ENCODE measurements around the gene ZNF81.

The ZNF81 gene

GRCh38 chrX:47902161-47902560 is 65.5 kb downstream of the ZNF81 start (continued):
- TF ChIP-seq CSRNP3 (CRISPR knock-in tag; IDR thresholded peaks at IDR 0.05), result no peak
- TF ChIP-seq SNAI2 (CRISPR knock-in tag; IDR thresholded peaks at IDR 0.05), result no peak
- TF ChIP-seq ARNTL (CRISPR knock-in tag; IDR thresholded peaks at IDR 0.05; ENCODE audit: borderline replicate concordance, low read depth), result no peak
- no peak for TF ChIP-seq CSDC2 (CRISPR knock-in tag; IDR thresholded peaks at IDR 0.05)
- no peak for TF ChIP-seq ZNF8 (CRISPR knock-in tag; IDR thresholded peaks at IDR 0.05)
- no peak for TF ChIP-seq ESRRG (CRISPR knock-in tag; IDR thresholded peaks at IDR 0.05)
- TF ChIP-seq ZC3H10 (CRISPR knock-in tag; IDR thresholded peaks at IDR 0.05), result no peak
- no peak for TF ChIP-seq TOX (CRISPR knock-in tag; IDR thresholded peaks at IDR 0.05; ENCODE audit: borderline replicate concordance)
- no peak for TF ChIP-seq GLIS3 (CRISPR knock-in tag; IDR thresholded peaks at IDR 0.05)
- TF ChIP-seq ZFP30 (CRISPR knock-in tag; IDR thresholded peaks at IDR 0.05), result no peak
- no peak for TF ChIP-seq BACH2 (CRISPR knock-in tag; IDR thresholded peaks at IDR 0.05; ENCODE audit: borderline replicate concordance)
- no peak for TF ChIP-seq ISL1 (CRISPR knock-in tag; IDR thresholded peaks at IDR 0.05)

DNA sequence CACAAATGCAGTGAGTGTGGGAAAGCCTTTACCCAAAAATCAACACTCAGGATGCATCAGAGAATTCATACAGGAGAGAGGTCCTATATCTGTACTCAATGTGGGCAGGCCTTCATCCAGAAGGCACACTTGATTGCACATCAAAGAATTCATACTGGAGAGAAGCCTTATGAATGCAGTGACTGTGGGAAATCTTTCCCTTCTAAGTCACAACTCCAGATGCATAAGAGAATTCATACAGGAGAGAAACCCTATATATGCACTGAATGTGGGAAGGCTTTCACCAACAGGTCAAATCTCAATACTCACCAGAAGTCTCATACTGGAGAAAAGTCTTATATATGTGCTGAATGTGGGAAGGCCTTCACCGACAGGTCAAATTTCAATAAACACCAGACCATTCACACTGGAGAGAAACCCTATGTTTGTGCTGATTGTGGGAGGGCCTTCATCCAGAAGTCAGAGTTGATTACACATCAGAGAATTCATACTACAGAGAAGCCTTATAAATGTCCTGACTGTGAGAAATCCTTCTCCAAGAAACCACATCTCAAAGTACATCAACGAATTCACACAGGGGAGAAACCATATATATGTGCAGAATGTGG is 79.3 kb downstream of the ZNF81 start:
- TF ChIP-seq ZFP3 (CRISPR knock-in tag; IDR thresholded peaks at IDR 0.05) (no peak), ZNF8 (CRISPR knock-in tag; IDR thresholded peaks at IDR 0.05) (no peak), ARNTL (CRISPR knock-in tag; IDR thresholded peaks at IDR 0.05; ENCODE audit: borderline replicate concordance, low read depth) (no peak), GLIS3 (CRISPR knock-in tag; IDR thresholded peaks at IDR 0.05) (no peak), ZC3H10 (CRISPR knock-in tag; IDR thresholded peaks at IDR 0.05) (no peak), PATZ1 (CRISPR knock-in tag; IDR thresholded peaks at IDR 0.05; ENCODE audit: borderline replicate concordance) (no peak), RARB (CRISPR knock-in tag; IDR thresholded peaks at IDR 0.05) (no peak), TCF4 (CRISPR knock-in tag; IDR thresholded peaks at IDR 0.05; ENCODE audit: borderline replicate concordance) (no peak), CSDC2 (CRISPR knock-in tag; IDR thresholded peaks at IDR 0.05) (no peak)

DNA sequence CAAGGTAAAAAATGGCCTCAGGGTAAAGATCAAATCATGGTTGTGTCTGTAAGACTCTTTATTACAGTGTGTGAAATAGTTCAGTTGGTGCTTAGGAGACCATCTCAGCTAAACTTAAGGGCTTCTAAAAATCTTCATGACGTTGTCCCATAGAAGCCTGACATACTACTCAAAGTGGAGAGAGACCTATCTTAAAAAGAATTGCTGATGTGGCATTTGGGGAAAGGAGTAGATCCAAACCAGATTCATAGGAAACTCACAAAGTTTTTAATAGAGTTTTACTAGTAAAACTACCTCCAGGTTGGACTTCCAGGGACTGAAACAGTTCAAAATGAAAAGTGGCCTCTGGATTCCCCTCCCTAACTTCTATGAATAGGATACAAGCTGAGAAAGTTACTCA is 81.6 kb downstream of the ZNF81 start:
- TF ChIP-seq PATZ1 (CRISPR knock-in tag; IDR thresholded peaks at IDR 0.05; ENCODE audit: borderline replicate concordance) (no peak), ZC3H10 (CRISPR knock-in tag; IDR thresholded peaks at IDR 0.05) (no peak), ARNTL (CRISPR knock-in tag; IDR thresholded peaks at IDR 0.05; ENCODE audit: borderline replicate concordance, low read depth) (no peak), OSR1 (CRISPR knock-in tag; IDR thresholded peaks at IDR 0.05) (no peak), ZFP30 (CRISPR knock-in tag; IDR thresholded peaks at IDR 0.05) (no peak), RARB (CRISPR knock-in tag; IDR thresholded peaks at IDR 0.05) (no peak), ISL1 (CRISPR knock-in tag; IDR thresholded peaks at IDR 0.05) (no peak), GLIS3 (CRISPR knock-in tag; IDR thresholded peaks at IDR 0.05) (no peak), TOX (CRISPR knock-in tag; IDR thresholded peaks at IDR 0.05; ENCODE audit: borderline replicate concordance) (no peak), ZFP3 (CRISPR knock-in tag; IDR thresholded peaks at IDR 0.05) (no peak), ZNF8 (CRISPR knock-in tag; IDR thresholded peaks at IDR 0.05) (no peak), CSRNP3 (CRISPR knock-in tag; IDR thresholded peaks at IDR 0.05) (no peak), ZNF565 (CRISPR knock-in tag; conservative IDR thresholded peaks at IDR 0.05; ENCODE audit: low read depth) (no peak), BACH2 (CRISPR knock-in tag; IDR thresholded peaks at IDR 0.05; ENCODE audit: borderline replicate concordance) (no peak), TCF4 (CRISPR knock-in tag; IDR thresholded peaks at IDR 0.05; ENCODE audit: borderline replicate concordance) (no peak), ESRRG (CRISPR knock-in tag; IDR thresholded peaks at IDR 0.05) (no peak), CSDC2 (CRISPR knock-in tag; IDR thresholded peaks at IDR 0.05) (no peak)
- TF ChIP-seq, protein P1, sequence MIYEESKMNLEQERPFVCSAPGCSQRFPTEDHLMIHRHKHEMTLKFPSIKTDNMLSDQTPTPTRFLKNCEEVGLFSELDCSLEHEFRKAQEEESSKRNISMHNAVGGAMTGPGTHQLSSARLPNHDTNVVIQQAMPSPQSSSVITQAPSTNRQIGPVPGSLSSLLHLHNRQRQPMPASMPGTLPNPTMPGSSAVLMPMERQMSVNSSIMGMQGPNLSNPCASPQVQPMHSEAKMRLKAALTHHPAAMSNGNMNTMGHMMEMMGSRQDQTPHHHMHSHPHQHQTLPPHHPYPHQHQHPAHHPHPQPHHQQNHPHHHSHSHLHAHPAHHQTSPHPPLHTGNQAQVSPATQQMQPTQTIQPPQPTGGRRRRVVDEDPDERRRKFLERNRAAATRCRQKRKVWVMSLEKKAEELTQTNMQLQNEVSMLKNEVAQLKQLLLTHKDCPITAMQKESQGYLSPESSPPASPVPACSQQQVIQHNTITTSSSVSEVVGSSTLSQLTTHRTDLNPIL (CRISPR knock-in tag; IDR thresholded peaks at IDR 0.05; ENCODE audit: low read depth), result no peak
- TF ChIP-seq, protein P2, sequence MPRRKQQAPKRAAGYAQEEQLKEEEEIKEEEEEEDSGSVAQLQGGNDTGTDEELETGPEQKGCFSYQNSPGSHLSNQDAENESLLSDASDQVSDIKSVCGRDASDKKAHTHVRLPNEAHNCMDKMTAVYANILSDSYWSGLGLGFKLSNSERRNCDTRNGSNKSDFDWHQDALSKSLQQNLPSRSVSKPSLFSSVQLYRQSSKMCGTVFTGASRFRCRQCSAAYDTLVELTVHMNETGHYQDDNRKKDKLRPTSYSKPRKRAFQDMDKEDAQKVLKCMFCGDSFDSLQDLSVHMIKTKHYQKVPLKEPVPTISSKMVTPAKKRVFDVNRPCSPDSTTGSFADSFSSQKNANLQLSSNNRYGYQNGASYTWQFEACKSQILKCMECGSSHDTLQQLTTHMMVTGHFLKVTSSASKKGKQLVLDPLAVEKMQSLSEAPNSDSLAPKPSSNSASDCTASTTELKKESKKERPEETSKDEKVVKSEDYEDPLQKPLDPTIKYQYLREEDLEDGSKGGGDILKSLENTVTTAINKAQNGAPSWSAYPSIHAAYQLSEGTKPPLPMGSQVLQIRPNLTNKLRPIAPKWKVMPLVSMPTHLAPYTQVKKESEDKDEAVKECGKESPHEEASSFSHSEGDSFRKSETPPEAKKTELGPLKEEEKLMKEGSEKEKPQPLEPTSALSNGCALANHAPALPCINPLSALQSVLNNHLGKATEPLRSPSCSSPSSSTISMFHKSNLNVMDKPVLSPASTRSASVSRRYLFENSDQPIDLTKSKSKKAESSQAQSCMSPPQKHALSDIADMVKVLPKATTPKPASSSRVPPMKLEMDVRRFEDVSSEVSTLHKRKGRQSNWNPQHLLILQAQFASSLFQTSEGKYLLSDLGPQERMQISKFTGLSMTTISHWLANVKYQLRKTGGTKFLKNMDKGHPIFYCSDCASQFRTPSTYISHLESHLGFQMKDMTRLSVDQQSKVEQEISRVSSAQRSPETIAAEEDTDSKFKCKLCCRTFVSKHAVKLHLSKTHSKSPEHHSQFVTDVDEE (CRISPR knock-in tag; IDR thresholded peaks at IDR 0.05), result no peak
- TF ChIP-seq, protein P3, sequence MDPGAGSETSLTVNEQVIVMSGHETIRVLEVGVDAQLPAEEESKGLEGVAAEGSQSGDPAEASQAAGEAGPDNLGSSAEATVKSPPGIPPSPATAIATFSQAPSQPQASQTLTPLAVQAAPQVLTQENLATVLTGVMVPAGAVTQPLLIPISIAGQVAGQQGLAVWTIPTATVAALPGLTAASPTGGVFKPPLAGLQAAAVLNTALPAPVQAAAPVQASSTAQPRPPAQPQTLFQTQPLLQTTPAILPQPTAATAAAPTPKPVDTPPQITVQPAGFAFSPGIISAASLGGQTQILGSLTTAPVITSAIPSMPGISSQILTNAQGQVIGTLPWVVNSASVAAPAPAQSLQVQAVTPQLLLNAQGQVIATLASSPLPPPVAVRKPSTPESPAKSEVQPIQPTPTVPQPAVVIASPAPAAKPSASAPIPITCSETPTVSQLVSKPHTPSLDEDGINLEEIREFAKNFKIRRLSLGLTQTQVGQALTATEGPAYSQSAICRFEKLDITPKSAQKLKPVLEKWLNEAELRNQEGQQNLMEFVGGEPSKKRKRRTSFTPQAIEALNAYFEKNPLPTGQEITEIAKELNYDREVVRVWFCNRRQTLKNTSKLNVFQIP (CRISPR knock-in tag; IDR thresholded peaks at IDR 0.05; ENCODE audit: borderline replicate concordance, low read depth), result no peak
- no peak for ATAC-seq

More for the DNA sequence above, 79.3 kb downstream of the ZNF81 start:
- no peak for ATAC-seq
